WTC11 (cell line): ENCODE results near the gene MEIS1. TPM values are rescaled to one million over a fixed set of nuclear protein-coding genes. Genes with fewer than 3 reads are reported as not detected.

Experiments
- ATAC-seq: fragments of 200-7000 bp; cut with Tn5 transposase; 2 replicates; pipeline ENCODE4 v1.10.0; 2021; ENCODE audit warnings: mild to moderate bottlenecking, moderate library complexity
- CTCF ChIA-PET: fragments of 300-600 bp; sonication (Branson Sonifier 250); formaldehyde crosslinking; loops from one replicate; lab custom pipeline; 2021; ENCODE audit warnings: antibody characterized with exemption; lab: Charles Lee
- POLR2A ChIA-PET: fragments of 350-600 bp; sonication (Branson Sonifier 250); formaldehyde crosslinking; loops from one replicate; lab custom pipeline; 2021; ENCODE audit warnings: antibody characterized with exemption; lab: Charles Lee
- DNase-seq: peaks from one replicate; pipeline ENCODE4 v3.0.0; 2021; ENCODE audit warnings: low spot score
- H3K27ac Mint-ChIP-seq: 2 replicates; pipeline ENCODE4 v1.8.0; 2021; ENCODE audit warnings: mixed read lengths
- H3K27me3 Mint-ChIP-seq: 2 replicates; pipeline ENCODE4 v1.8.0; 2021; ENCODE audit warnings: low read depth, mild to moderate bottlenecking, moderate library complexity, mixed read lengths
- H3K36me3 Mint-ChIP-seq: 2 replicates; pipeline ENCODE4 v1.8.0; 2021; ENCODE audit warnings: mixed read lengths
- H3K4me1 Mint-ChIP-seq: 2 replicates; pipeline ENCODE4 v1.8.0; 2022; ENCODE audit warnings: mixed read lengths
- H3K4me3 Mint-ChIP-seq: 2 replicates; pipeline ENCODE4 v1.8.0; 2021; ENCODE audit warnings: mild to moderate bottlenecking, moderate library complexity, mixed read lengths
- H3K9me3 Mint-ChIP-seq: 2 replicates; pipeline ENCODE4 v1.8.0; 2021; ENCODE audit warnings: mixed read lengths
- AFF4 ChIP-seq: sonication (generic); formaldehyde crosslinking; IDR thresholded peaks from 2 replicates; pipeline ENCODE4 v1.8.1; 2023; ENCODE audit warnings: mild to moderate bottlenecking, missing genetic modification reagents, borderline replicate concordance
- CTCF ChIP-seq: fragments of 200-600 bp; IDR thresholded peaks from 2 replicates; pipeline ENCODE4 v1.8.0; 2022; ENCODE audit warnings: antibody characterized with exemption
- E2F5 ChIP-seq: sonication (generic); formaldehyde crosslinking; IDR thresholded peaks from 2 replicates; pipeline ENCODE4 v1.8.1; 2022; ENCODE audit warnings: mild to moderate bottlenecking, moderate library complexity, missing genetic modification reagents
- GRHL2 ChIP-seq: fragments of 250-450 bp; sonication (Bioruptor Pico); IDR thresholded peaks from 2 replicates; pipeline ENCODE4 v1.8.0; 2022; ENCODE audit warnings: mild to moderate bottlenecking, moderate library complexity; ENCODE audit not compliant: insufficient replicate concordance, severe bottlenecking
- GTF2I ChIP-seq: fragments of 250-450 bp; sonication (Bioruptor Pico); conservative IDR thresholded peaks from 2 replicates; pipeline ENCODE4 v1.4.0; 2021; ENCODE audit warnings: mild to moderate bottlenecking
- IRF2 ChIP-seq: sonication (generic); formaldehyde crosslinking; IDR thresholded peaks from 2 replicates; pipeline ENCODE4 v1.8.0; 2022; ENCODE audit warnings: low read depth, missing genetic modification reagents, borderline replicate concordance
- KAT7 ChIP-seq: sonication (generic); formaldehyde crosslinking; IDR thresholded peaks from 2 replicates; pipeline ENCODE4 v1.8.1; 2023; ENCODE audit warnings: missing genetic modification reagents, mild to moderate bottlenecking, borderline replicate concordance
- OVOL2 ChIP-seq: fragments of 250-450 bp; sonication (Bioruptor Pico); IDR thresholded peaks from 2 replicates; pipeline ENCODE4 v1.9.0; 2021; ENCODE audit warnings: mild to moderate bottlenecking, borderline replicate concordance
- RELA ChIP-seq: sonication (generic); formaldehyde crosslinking; IDR thresholded peaks from 2 replicates; pipeline ENCODE4 v1.8.1; 2022; ENCODE audit warnings: missing genetic modification reagents, mild to moderate bottlenecking, borderline replicate concordance
- STAT6 ChIP-seq: sonication (generic); formaldehyde crosslinking; conservative IDR thresholded peaks from 2 replicates; pipeline ENCODE4 v1.8.1; 2023; ENCODE audit warnings: mild to moderate bottlenecking, low read depth, missing genetic modification reagents, moderate library complexity
- TEAD1 ChIP-seq: sonication (generic); formaldehyde crosslinking; IDR thresholded peaks from 2 replicates; pipeline ENCODE4 v1.8.0; 2022; ENCODE audit warnings: mild to moderate bottlenecking, missing genetic modification reagents
- ZNF219 ChIP-seq: sonication (generic); formaldehyde crosslinking; IDR thresholded peaks from 2 replicates; pipeline ENCODE4 v1.8.0; 2023; ENCODE audit warnings: missing genetic modification reagents, mild to moderate bottlenecking, borderline replicate concordance
- total RNA-seq: library from RNA; stranded (reverse); gene quantifications from 3 replicates; pipeline ENCODE4 v1.2.3, GENCODE V29; 2021

The MEIS1 gene
- total RNA-seq, 1 experiment from 2014 or later: 0.48 TPM

GRCh38 chr2:66495788-66496640 is 61.1 kb downstream of the MEIS1 start (continued):
- TF ChIP-seq KAT7 (CRISPR knock-in tag): no peak
- no peak for TF ChIP-seq ZNF219 (CRISPR knock-in tag)

- no peak overlapping the region for H3K27ac Mint-ChIP-seq
- POLR2A ChIA-PET: no interaction called here
These were observed 61.9 kb downstream of the MEIS1 start for GRCh38 chr2:66496670-66497420.

More at GRCh38 chr2:66496670-66497420, 61.9 kb downstream of the MEIS1 start:
- H3K36me3 Mint-ChIP-seq: no peaks in the 10 kb centered on the region
- peaks cover 34% of the 10 kb centered on the region for H3K4me1 Mint-ChIP-seq
- H3K9me3 Mint-ChIP-seq: no peaks in the 10 kb centered on the region
- no peak for ATAC-seq
- no peak for TF ChIP-seq RELA
- no peak for TF ChIP-seq TEAD1 (CRISPR knock-in tag)
- TF ChIP-seq GRHL2 (CRISPR knock-in tag): no peak
- no peak for TF ChIP-seq STAT6
- no peak for TF ChIP-seq CTCF
- no peak for TF ChIP-seq AFF4 (CRISPR knock-in tag)
- TF ChIP-seq E2F5 (CRISPR knock-in tag): no peak
- TF ChIP-seq OVOL2: no peak
- TF ChIP-seq GTF2I (CRISPR knock-in tag): no peak
- no peak for TF ChIP-seq IRF2 (CRISPR knock-in tag)
- peaks cover 3% of the 10 kb centered on the region; the same call in 1 of the 2 replicates for H3K27me3 Mint-ChIP-seq
- CTCF ChIA-PET: interaction anchor here (1.0 to 1.7 kb wide), 2 partner anchors 52 to 63 kb away, joined by 3 to 8 read pairs; no protein-coding TSS in a partner anchor
- H3K4me3 Mint-ChIP-seq: no peak overlapping the region
- DNase-seq: no peak
